Measurements from ENCODE around the gene NDUFA7.

DNA sequence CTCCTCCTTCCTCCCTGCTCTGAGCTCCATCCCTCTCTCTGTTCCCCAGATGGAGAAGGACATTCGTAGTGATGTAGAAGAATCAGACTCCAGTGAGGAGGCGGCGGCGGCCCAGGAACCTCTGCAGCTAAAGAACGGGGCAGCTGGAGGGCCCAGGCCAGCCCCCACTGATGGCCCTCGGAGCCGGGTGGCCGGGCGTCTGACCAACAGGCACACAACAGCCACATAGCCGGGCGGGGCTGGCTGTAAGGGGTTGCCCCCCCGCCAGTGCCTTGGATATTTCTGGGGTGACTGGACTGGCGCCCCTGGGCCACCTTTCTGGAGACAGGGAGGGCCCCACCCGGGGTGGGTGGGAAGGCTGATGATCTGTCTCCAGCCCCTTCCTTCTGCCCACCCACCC lies 59.3 kb downstream of the NDUFA7 start:
- TF ChIP-seq ZNF184 (tag by site-specific recombination; IDR thresholded peaks at IDR 0.05), result no peak
- TF ChIP-seq, protein P1, sequence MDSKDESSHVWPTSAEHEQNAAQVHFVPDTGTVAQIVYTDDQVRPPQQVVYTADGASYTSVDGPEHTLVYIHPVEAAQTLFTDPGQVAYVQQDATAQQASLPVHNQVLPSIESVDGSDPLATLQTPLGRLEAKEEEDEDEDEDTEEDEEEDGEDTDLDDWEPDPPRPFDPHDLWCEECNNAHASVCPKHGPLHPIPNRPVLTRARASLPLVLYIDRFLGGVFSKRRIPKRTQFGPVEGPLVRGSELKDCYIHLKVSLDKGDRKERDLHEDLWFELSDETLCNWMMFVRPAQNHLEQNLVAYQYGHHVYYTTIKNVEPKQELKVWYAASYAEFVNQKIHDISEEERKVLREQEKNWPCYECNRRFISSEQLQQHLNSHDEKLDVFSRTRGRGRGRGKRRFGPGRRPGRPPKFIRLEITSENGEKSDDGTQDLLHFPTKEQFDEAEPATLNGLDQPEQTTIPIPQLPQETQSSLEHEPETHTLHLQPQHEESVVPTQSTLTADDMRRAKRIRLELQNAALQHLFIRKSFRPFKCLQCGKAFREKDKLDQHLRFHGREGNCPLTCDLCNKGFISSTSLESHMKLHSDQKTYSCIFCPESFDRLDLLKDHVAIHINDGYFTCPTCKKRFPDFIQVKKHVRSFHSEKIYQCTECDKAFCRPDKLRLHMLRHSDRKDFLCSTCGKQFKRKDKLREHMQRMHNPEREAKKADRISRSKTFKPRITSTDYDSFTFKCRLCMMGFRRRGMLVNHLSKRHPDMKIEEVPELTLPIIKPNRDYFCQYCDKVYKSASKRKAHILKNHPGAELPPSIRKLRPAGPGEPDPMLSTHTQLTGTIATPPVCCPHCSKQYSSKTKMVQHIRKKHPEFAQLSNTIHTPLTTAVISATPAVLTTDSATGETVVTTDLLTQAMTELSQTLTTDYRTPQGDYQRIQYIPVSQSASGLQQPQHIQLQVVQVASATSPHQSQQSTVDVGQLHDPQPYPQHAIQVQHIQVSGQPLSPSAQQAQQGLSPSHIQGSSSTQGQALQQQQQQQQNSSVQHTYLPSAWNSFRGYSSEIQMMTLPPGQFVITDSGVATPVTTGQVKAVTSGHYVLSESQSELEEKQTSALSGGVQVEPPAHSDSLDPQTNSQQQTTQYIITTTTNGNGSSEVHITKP (tag by site-specific recombination; IDR thresholded peaks at IDR 0.05), result no peak
- TF ChIP-seq ZNF140 (tag by site-specific recombination; IDR thresholded peaks at IDR 0.05), result no peak
